ENCODE results near the gene EIF5.
A peak's percentile ranks its signal among the peaks of the same experiment; 100 is the strongest.

Gene EIF5

DNA sequence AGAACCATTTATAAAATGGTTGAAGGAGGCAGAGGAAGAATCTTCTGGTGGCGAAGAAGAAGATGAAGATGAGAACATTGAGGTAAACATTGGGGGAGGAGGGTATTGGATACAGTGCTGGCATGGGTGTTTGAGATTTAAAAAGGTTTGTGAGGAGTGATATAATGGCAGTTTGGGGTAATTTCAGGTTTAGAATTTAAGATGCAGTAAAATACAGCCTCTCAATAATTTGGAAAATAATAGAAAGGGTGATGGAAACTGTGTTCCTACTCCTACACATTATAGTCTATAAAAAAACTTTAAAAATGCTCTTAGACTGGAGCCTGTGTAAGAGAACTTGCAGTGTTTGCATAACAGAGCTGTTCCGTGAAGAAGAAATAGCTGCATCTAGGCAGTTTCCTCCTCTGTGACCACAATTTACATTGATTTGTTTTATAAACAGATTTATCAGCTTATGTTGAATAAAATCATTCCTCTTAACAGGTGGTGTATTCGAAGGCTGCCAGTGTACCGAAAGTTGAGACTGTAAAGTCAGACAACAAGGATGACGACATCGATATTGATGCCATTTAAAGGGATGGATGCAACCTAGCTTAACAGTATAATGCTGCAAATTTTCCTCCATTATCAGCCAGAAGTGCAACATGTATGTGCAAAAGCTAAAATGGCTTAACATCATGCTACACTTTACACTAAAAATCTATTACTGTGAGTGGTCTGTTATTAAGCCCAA lies 6.6 kb downstream of the EIF5 start:
- TF ChIP-seq CTCF (IDR thresholded peaks at IDR 0.05) (no peak), ZFX (IDR thresholded peaks at IDR 0.05; ENCODE audit: borderline replicate concordance) (no peak)
- H3K27ac ChIP-seq, result no peak overlapping the region

GRCh38 chr14:103341250-103342129 lies 7.5 kb downstream of the EIF5 start:
- H3K27ac ChIP-seq, result no peak overlapping the region
- TF ChIP-seq CTCF (IDR thresholded peaks at IDR 0.05) (no peak), ZFX (IDR thresholded peaks at IDR 0.05; ENCODE audit: borderline replicate concordance) (no peak)

GRCh38 chr14:103343164-103343879 lies 9.3 kb downstream of the EIF5 start:
- no peak for TF ChIP-seq CTCF (IDR thresholded peaks at IDR 0.05)
- TF ChIP-seq ZFX (IDR thresholded peaks at IDR 0.05; ENCODE audit: borderline replicate concordance), result no peak

GRCh38 chr14:103343905-103344797 lies 10.1 kb downstream of the EIF5 start:
- TF ChIP-seq CTCF (IDR thresholded peaks at IDR 0.05) (no peak), ZFX (IDR thresholded peaks at IDR 0.05; ENCODE audit: borderline replicate concordance) (no peak)
- H3K27ac ChIP-seq, result 0 out of 2 replicates have a peak overlapping the region, but pooled peaks have one; percentile 17

More at GRCh38 chr14:103343164-103343879, 9.3 kb downstream of the EIF5 start:
- H3K27ac ChIP-seq, result no peak overlapping the region

GRCh38 chr14:103346286-103346685 lies 12.2 kb downstream of the EIF5 start:
- peak overlapping the region; percentile 17; the same call in 1 of the 2 replicates for H3K27ac ChIP-seq
- TF ChIP-seq ZFX (IDR thresholded peaks at IDR 0.05; ENCODE audit: borderline replicate concordance) (no peak), CTCF (IDR thresholded peaks at IDR 0.05) (no peak)

- no peak for TF ChIP-seq CTCF (IDR thresholded peaks at IDR 0.05)
- no peak for TF ChIP-seq ZFX (IDR thresholded peaks at IDR 0.05; ENCODE audit: borderline replicate concordance)
These were observed 13.2 kb downstream of the EIF5 start for GRCh38 chr14:103347091-103347815.

More at GRCh38 chr14:103347091-103347815, 13.2 kb downstream of the EIF5 start:
- H3K27ac ChIP-seq, result peak overlapping the region; percentile 17; the same call in 1 of the 2 replicates
